Measurements from ENCODE around the gene OR8D1. TPM values are rescaled to one million over a fixed set of nuclear protein-coding genes. Genes with fewer than 3 reads are reported as not detected.

Gene OR8D1
- total and polyA plus RNA-seq, 4 donors = not detected

Other genes with a start within 250 kb of the OR8D1 start
- gene VWA5A, start 198.5 kb downstream of the OR8D1 start, total RNA-seq = 10 to 100 TPM; 30.1 to 35.8 TPM
- 10 to 100 TPM; 20.7 to 27.4 TPM for gene VWA5A, start 198.5 kb downstream of the OR8D1 start, polyA plus RNA-seq
- not detected for gene OR10D3, start 130.6 kb downstream of the OR8D1 start, total RNA-seq
- not detected for gene OR10D3, start 130.6 kb downstream of the OR8D1 start, polyA plus RNA-seq
- not detected for gene OR8G1, start 72.9 kb downstream of the OR8D1 start, total RNA-seq
- not detected for gene OR8G1, start 72.9 kb downstream of the OR8D1 start, polyA plus RNA-seq
- gene OR8G5, start 57.6 kb downstream of the OR8D1 start, total RNA-seq = under 1 TPM in 1 of 2 donors, not detected in 1; 0.34 TPM
- under 1 TPM; 0.10 to 0.13 TPM for gene OR8G5, start 57.6 kb downstream of the OR8D1 start, polyA plus RNA-seq
- not detected for gene OR8D2, start 6.2 kb upstream of the OR8D1 start, total RNA-seq
- not detected for gene OR8D2, start 6.2 kb upstream of the OR8D1 start, polyA plus RNA-seq
- not detected for gene OR8B2, start 70.5 kb upstream of the OR8D1 start, total RNA-seq
- gene OR8B2, start 70.5 kb upstream of the OR8D1 start, polyA plus RNA-seq = not detected
- gene OR8B3, start 85.1 kb upstream of the OR8D1 start, total RNA-seq = not detected
- gene OR8B3, start 85.1 kb upstream of the OR8D1 start, polyA plus RNA-seq = not detected
- not detected for gene OR8B4, start 110.9 kb upstream of the OR8D1 start, total RNA-seq
- not detected for gene OR8B4, start 110.9 kb upstream of the OR8D1 start, polyA plus RNA-seq
- not detected for gene OR8B8, start 131.7 kb upstream of the OR8D1 start, total RNA-seq
- not detected for gene OR8B8, start 131.7 kb upstream of the OR8D1 start, polyA plus RNA-seq
- not detected for gene OR8B12, start 229.7 kb upstream of the OR8D1 start, total RNA-seq
- not detected for gene OR8B12, start 229.7 kb upstream of the OR8D1 start, polyA plus RNA-seq

All from lung (tissue), 4 donors.